ENCODE measurements around the gene TTLL4.

TTLL4 gene

GRCh38 chr2:218796691-218797090, 86.1 kb downstream of the TTLL4 start:
- Histone ChIP-seq H3K9ac (ENCODE audit: insufficient read length) (no peak overlapping the region), H3K4me3 (no peak overlapping the region), H3K36me3 (ENCODE audit: insufficient read depth, low read length) (no peaks in the 10 kb centered on the region), H3K27ac (no peak overlapping the region), H3K9me3 (ENCODE audit: low read depth, low read length) (no peaks in the 10 kb centered on the region)
- no peak for DNase-seq (ENCODE audit: low read depth, low spot score)
- no peak for TF ChIP-seq EZH2 (IDR thresholded peaks at IDR 0.05)
- TF ChIP-seq POLR2AphosphoS5 (IDR thresholded peaks at IDR 0.05; ENCODE audit: borderline replicate concordance, low read depth, low read length): no peak
- TF ChIP-seq FOXP2 (optimal IDR thresholded peaks at IDR 0.05; ENCODE audit: control extremely low read depth, extremely low read length, insufficient read depth): no peak

- H3K36me3 ChIP-seq (ENCODE audit: insufficient read depth, low read length): no peaks in the 10 kb centered on the region
- no peak overlapping the region for H3K9ac ChIP-seq (ENCODE audit: insufficient read length)
- DNase-seq (ENCODE audit: low read depth, low spot score): no peak
- TF ChIP-seq FOXP2 (optimal IDR thresholded peaks at IDR 0.05; ENCODE audit: control extremely low read depth, extremely low read length, insufficient read depth) (no peak), EZH2 (IDR thresholded peaks at IDR 0.05) (no peak), POLR2AphosphoS5 (IDR thresholded peaks at IDR 0.05; ENCODE audit: borderline replicate concordance, low read depth, low read length) (no peak)
- no peak overlapping the region for H3K27ac ChIP-seq
- no peaks in the 10 kb centered on the region for H3K9me3 ChIP-seq (ENCODE audit: low read depth, low read length)
- H3K4me3 ChIP-seq: no peak overlapping the region
Observed at GRCh38 chr2:218798767-218799504, 88.3 kb downstream of the TTLL4 start.

- Histone ChIP-seq H3K9me3 (ENCODE audit: low read depth, low read length) (peaks cover 8% of the 10 kb centered on the region; the same call in 1 of the 2 replicates), H3K36me3 (ENCODE audit: insufficient read depth, low read length) (no peaks in the 10 kb centered on the region), H3K27ac (no peak overlapping the region), H3K9ac (ENCODE audit: insufficient read length) (no peak overlapping the region), H3K4me3 (no peak overlapping the region)
- TF ChIP-seq EZH2 (IDR thresholded peaks at IDR 0.05) (no peak), POLR2AphosphoS5 (IDR thresholded peaks at IDR 0.05; ENCODE audit: borderline replicate concordance, low read depth, low read length) (no peak), FOXP2 (optimal IDR thresholded peaks at IDR 0.05; ENCODE audit: control extremely low read depth, extremely low read length, insufficient read depth) (no peak)
- DNase-seq (ENCODE audit: low read depth, low spot score): no peak
Observed at GRCh38 chr2:218799990-218800389, 89.4 kb downstream of the TTLL4 start.

GRCh38 chr2:218802386-218802994, 91.9 kb downstream of the TTLL4 start:
- DNase-seq (ENCODE audit: low read depth, low spot score): no peak
- Histone ChIP-seq H3K36me3 (ENCODE audit: insufficient read depth, low read length) (no peaks in the 10 kb centered on the region), H3K27ac (peak overlapping the region; percentile 60), H3K9me3 (ENCODE audit: low read depth, low read length) (peaks cover 8% of the 10 kb centered on the region; the same call in 1 of the 2 replicates), H3K4me3 (no peak overlapping the region), H3K9ac (ENCODE audit: insufficient read length) (no peak overlapping the region)
- TF ChIP-seq FOXP2 (optimal IDR thresholded peaks at IDR 0.05; ENCODE audit: control extremely low read depth, extremely low read length, insufficient read depth) (no peak), POLR2AphosphoS5 (IDR thresholded peaks at IDR 0.05; ENCODE audit: borderline replicate concordance, low read depth, low read length) (no peak), EZH2 (IDR thresholded peaks at IDR 0.05) (no peak)

DNA sequence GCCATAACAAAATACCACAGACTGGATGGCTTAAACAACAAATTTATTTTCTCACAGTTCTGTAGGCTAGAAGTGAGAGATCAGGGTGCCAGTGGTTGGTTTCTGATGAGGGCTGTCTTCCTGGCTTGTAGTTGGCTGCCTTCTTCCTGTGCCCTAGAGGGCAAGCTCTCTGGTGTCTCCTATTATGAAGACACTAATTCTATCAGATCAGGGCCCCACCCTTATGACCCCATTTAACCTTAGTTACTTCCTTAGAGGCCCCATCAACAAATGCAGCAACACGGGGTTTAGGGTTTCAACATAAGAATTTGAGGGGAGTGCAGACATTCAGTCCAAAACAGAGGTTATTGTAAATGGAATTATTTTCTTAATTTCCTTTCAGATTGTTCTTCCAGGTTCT, 94.2 kb downstream of the TTLL4 start:
- H3K27ac ChIP-seq: peak overlapping the region; percentile 97
- no peaks in the 10 kb centered on the region for H3K36me3 ChIP-seq (ENCODE audit: insufficient read depth, low read length)
- no peak overlapping the region for H3K4me3 ChIP-seq
- no peak overlapping the region for H3K9ac ChIP-seq (ENCODE audit: insufficient read length)
- H3K9me3 ChIP-seq (ENCODE audit: low read depth, low read length): peaks cover 8% of the 10 kb centered on the region; the same call in 1 of the 2 replicates
- DNase-seq (ENCODE audit: low read depth, low spot score): no peak
- no peak for TF ChIP-seq EZH2 (IDR thresholded peaks at IDR 0.05)
- TF ChIP-seq FOXP2 (optimal IDR thresholded peaks at IDR 0.05; ENCODE audit: control extremely low read depth, extremely low read length, insufficient read depth): no peak
- no peak for TF ChIP-seq POLR2AphosphoS5 (IDR thresholded peaks at IDR 0.05; ENCODE audit: borderline replicate concordance, low read depth, low read length)

Data from SK-N-MC (cell line).